ENCODE data around the gene MEGF9. TPM values are rescaled to one million over a fixed set of nuclear protein-coding genes. Genes with fewer than 3 reads are reported as not detected.

Gene MEGF9
- total and polyA plus RNA-seq, 4 donors: 15.5 to 27.4 (median 19.3) TPM

- H3K36me3 ChIP-seq (ENCODE audit: control insufficient read depth in 4 of 4, insufficient read depth in 3 of 4, low read depth in 1 of 4, low read length in 3 of 4): peaks cover 2 to 23% (median 9%) of the 10 kb centered on the region in 4 donors
- no peaks in the 10 kb centered on the region for H3K9me3 ChIP-seq (ENCODE audit: control insufficient read depth in 4 of 4, low read length in 3 of 4)
- TF ChIP-seq FOXA2 (IDR thresholded peaks at IDR 0.05): no peak
- TF ChIP-seq RAD21 (IDR thresholded peaks at IDR 0.05): peak; percentile 46 to 59
- no peak for TF ChIP-seq NR2F2 (IDR thresholded peaks at IDR 0.05)
- TF ChIP-seq YY1 (IDR thresholded peaks at IDR 0.05): no peak
- TF ChIP-seq MAX (IDR thresholded peaks at IDR 0.05): no peak
- no peak for TF ChIP-seq SP1 (IDR thresholded peaks at IDR 0.05)
- TF ChIP-seq RXRA (IDR thresholded peaks at IDR 0.05): no peak
- TF ChIP-seq CTCF (IDR thresholded peaks at IDR 0.05; ENCODE audit: low read depth, low read length, missing input control): peak; percentile 39
- no peak for TF ChIP-seq HNF4A (conservative IDR thresholded peaks at IDR 0.05)
- no peaks in the 10 kb centered on the region for H3K27me3 ChIP-seq (ENCODE audit: control insufficient read depth in 4 of 4, insufficient read depth in 4 of 4, low read length in 3 of 4)
- H3K27ac ChIP-seq (ENCODE audit: low read depth in 1 of 2, low read length in 2 of 2): no peak overlapping the region
- H3K4me3 ChIP-seq (ENCODE audit: low read depth in 1 of 3, low read length in 3 of 3): no peak overlapping the region
- no peak overlapping the region for H3K9ac ChIP-seq (ENCODE audit: low read depth in 1 of 2, low read length in 2 of 2)
- peaks cover 0 to 4% (median 2%) of the 10 kb centered on the region in 4 donors for H3K4me1 ChIP-seq (ENCODE audit: control insufficient read depth in 4 of 4, insufficient read depth in 4 of 4, low read length in 3 of 4)
- DNase-seq (ENCODE audit: low spot score): no peak
Measured at GRCh38 chr9:120610975-120611689, 103.1 kb downstream of the MEGF9 start.

DNA sequence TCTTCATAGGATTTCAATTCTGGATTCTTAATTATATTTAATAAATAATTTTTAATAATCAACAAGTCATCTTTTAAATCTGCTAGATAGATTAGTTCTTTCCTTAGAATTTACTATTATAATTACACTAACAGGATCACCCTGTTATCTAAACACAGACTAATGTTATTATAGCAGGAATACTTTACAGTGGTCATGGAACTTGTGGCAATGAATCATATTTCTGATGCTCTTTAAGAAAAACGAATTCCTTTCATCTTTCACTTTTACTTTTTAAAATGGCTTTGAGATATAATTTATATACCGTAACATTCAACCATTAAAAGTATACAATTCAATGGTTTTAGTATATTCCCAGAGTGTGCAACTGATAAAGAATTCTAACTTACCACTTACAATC lies 104.6 kb downstream of the MEGF9 start:
- no peak for DNase-seq (ENCODE audit: low spot score)
- Histone ChIP-seq H3K27me3 (ENCODE audit: control insufficient read depth in 4 of 4, insufficient read depth in 4 of 4, low read length in 3 of 4) (no peaks in the 10 kb centered on the region), H3K27ac (ENCODE audit: low read depth in 1 of 2, low read length in 2 of 2) (no peak overlapping the region), H3K4me1 (ENCODE audit: control insufficient read depth in 4 of 4, insufficient read depth in 4 of 4, low read length in 3 of 4) (no peaks in the 10 kb centered on the region), H3K9me3 (ENCODE audit: control insufficient read depth in 4 of 4, low read length in 3 of 4) (no peaks in the 10 kb centered on the region), H3K4me3 (ENCODE audit: low read depth in 1 of 3, low read length in 3 of 3) (no peak overlapping the region), H3K36me3 (ENCODE audit: control insufficient read depth in 4 of 4, insufficient read depth in 3 of 4, low read depth in 1 of 4, low read length in 3 of 4) (peaks cover 4 to 33% (median 19%) of the 10 kb centered on the region in 4 donors), H3K9ac (ENCODE audit: low read depth in 1 of 2, low read length in 2 of 2) (no peak overlapping the region)
- 95% methylated on average over 2 of the region's 2 CpGs for WGBS
- TF ChIP-seq JUND (IDR thresholded peaks at IDR 0.05) (no peak), RAD21 (IDR thresholded peaks at IDR 0.05) (no peak), TAF1 (conservative IDR thresholded peaks at IDR 0.05) (no peak), EGR1 (IDR thresholded peaks at IDR 0.05; ENCODE audit: low read depth in 2 of 2) (no peak), MAX (IDR thresholded peaks at IDR 0.05) (no peak), NR2F2 (IDR thresholded peaks at IDR 0.05) (no peak), FOXA2 (IDR thresholded peaks at IDR 0.05) (no peak), CTCF (IDR thresholded peaks at IDR 0.05; ENCODE audit: low read depth, low read length, missing input control) (no peak), HNF4G (IDR thresholded peaks at IDR 0.05) (no peak), FOXA1 (IDR thresholded peaks at IDR 0.05) (no peak), HNF4A (conservative IDR thresholded peaks at IDR 0.05) (no peak), SP1 (IDR thresholded peaks at IDR 0.05) (no peak), RXRA (IDR thresholded peaks at IDR 0.05) (no peak), GABPA (IDR thresholded peaks at IDR 0.05 in 1 of 2, conservative IDR thresholded peaks at IDR 0.05 in 1 of 2) (no peak), YY1 (IDR thresholded peaks at IDR 0.05) (no peak)
- TF ChIP-seq, protein P1, sequence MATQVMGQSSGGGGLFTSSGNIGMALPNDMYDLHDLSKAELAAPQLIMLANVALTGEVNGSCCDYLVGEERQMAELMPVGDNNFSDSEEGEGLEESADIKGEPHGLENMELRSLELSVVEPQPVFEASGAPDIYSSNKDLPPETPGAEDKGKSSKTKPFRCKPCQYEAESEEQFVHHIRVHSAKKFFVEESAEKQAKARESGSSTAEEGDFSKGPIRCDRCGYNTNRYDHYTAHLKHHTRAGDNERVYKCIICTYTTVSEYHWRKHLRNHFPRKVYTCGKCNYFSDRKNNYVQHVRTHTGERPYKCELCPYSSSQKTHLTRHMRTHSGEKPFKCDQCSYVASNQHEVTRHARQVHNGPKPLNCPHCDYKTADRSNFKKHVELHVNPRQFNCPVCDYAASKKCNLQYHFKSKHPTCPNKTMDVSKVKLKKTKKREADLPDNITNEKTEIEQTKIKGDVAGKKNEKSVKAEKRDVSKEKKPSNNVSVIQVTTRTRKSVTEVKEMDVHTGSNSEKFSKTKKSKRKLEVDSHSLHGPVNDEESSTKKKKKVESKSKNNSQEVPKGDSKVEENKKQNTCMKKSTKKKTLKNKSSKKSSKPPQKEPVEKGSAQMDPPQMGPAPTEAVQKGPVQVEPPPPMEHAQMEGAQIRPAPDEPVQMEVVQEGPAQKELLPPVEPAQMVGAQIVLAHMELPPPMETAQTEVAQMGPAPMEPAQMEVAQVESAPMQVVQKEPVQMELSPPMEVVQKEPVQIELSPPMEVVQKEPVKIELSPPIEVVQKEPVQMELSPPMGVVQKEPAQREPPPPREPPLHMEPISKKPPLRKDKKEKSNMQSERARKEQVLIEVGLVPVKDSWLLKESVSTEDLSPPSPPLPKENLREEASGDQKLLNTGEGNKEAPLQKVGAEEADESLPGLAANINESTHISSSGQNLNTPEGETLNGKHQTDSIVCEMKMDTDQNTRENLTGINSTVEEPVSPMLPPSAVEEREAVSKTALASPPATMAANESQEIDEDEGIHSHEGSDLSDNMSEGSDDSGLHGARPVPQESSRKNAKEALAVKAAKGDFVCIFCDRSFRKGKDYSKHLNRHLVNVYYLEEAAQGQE (IDR thresholded peaks at IDR 0.05): no peak
- TF ChIP-seq, protein P2, sequence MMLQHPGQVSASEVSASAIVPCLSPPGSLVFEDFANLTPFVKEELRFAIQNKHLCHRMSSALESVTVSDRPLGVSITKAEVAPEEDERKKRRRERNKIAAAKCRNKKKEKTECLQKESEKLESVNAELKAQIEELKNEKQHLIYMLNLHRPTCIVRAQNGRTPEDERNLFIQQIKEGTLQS (IDR thresholded peaks at IDR 0.05): no peak
